ENCODE measurements around the gene KCNG1. TPM values are rescaled to one million over a fixed set of nuclear protein-coding genes. Genes with fewer than 3 reads are reported as not detected.

The KCNG1 gene
- total RNA-seq, 1 donor from 2014 or later = 3.5 TPM

GRCh38 chr20:51017251-51017650 is 5.7 kb downstream of the KCNG1 start:
- DNase-seq (ENCODE audit: low spot score) (no peak), ATAC-seq (no peak)
- intact Hi-C loops (cut with DNase I) = no loop called here

DNA sequence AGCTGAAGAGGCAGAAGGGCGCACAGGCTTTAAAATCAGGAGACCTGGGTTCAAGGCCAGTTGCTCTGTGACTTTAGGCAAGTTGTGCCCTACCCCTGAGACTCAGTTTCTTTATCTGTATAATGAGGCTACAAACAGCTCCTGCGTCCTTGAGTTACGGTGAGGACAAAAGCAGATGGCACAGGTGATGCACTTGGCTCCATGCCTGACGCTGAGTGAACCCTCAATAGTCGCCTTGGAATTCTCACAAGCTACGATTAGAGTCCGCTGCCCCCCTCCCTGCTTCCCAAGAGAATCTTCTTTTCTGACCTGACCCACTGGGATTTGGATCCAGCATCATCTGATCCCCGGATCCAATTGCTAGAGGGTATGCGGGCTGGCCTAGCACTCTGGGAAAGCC is 6.4 kb downstream of the KCNG1 start:
- intact Hi-C loops (cut with DNase I) = no loop called here
- DNase-seq (ENCODE audit: low spot score) (no peak), ATAC-seq (no peak)

GRCh38 chr20:51014797-51015722 is 7.8 kb downstream of the KCNG1 start:
- intact Hi-C loops (cut with DNase I) = no loop called here
- ATAC-seq (no peak), DNase-seq (ENCODE audit: low spot score) (no peak)

DNA sequence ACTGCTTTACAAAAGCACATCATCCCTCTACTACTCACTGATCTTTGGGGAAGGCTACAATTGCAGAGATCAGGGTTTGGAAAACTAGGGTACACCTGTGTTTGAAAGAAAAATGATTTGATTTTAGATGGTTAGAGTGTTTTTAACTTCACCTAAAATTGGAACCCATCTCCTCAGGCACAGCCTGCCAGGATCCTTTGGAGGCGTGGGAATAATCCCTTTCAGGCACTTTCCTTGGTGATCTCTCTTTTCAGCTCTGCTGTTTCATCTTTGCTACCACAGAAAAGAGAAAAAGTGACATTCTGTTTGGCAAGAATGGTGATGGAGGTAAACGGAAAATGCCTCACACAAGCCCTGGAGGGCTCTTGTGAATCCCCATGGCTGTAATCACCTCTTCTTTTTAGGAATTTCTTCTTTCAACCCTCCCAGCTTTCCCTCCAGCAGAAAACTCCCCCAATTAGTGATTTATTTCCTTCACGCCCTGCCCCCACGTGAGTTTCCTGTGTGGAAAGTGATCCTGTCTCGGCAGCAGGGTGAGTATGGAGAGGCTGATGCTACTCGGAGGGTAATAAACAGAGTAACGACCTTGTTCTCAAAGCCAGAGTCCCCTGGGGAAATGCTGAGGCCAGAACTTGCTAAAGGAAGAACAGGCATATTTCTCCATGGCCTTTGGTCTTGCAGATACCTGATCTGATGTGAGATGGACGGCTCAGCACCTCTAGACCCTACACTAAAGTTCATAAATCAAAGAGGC is 9.2 kb downstream of the KCNG1 start:
- no peak for ATAC-seq
- DNase-seq (ENCODE audit: low spot score) = no peak
- intact Hi-C loops (cut with DNase I) = no loop called here

- DNase-seq (ENCODE audit: low spot score) (no peak), ATAC-seq (no peak)
- intact Hi-C loops (cut with DNase I) = no loop called here
These were observed 10.6 kb downstream of the KCNG1 start for GRCh38 chr20:51012357-51012756.

GRCh38 chr20:51011479-51011878 is 11.4 kb downstream of the KCNG1 start:
- DNase-seq (ENCODE audit: low spot score) (no peak), ATAC-seq (no peak)
- intact Hi-C loops (cut with DNase I) = no loop called here

GRCh38 chr20:51010932-51011331 is 12.0 kb downstream of the KCNG1 start:
- intact Hi-C loops (cut with DNase I) = no loop called here
- no peak for DNase-seq (ENCODE audit: low spot score)
- ATAC-seq = no peak

DNA sequence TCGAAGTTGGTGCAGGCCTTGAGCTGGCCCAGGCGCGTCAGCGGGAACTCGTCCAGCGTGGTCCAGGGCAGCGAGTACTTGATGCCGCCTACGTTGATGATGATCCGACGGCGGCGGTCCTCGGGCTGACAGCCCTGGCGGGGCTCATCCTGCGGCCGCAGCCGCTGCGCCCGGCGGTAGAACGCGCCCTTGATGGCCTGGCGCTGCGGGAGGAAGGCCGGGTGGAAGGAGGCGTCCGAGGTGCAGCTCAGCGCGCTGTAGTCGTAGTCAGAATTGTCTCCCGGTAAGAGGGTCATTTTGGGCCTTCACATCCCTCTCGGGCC is 12.9 kb downstream of the KCNG1 start:
- no peak for DNase-seq (ENCODE audit: low spot score)

DNA sequence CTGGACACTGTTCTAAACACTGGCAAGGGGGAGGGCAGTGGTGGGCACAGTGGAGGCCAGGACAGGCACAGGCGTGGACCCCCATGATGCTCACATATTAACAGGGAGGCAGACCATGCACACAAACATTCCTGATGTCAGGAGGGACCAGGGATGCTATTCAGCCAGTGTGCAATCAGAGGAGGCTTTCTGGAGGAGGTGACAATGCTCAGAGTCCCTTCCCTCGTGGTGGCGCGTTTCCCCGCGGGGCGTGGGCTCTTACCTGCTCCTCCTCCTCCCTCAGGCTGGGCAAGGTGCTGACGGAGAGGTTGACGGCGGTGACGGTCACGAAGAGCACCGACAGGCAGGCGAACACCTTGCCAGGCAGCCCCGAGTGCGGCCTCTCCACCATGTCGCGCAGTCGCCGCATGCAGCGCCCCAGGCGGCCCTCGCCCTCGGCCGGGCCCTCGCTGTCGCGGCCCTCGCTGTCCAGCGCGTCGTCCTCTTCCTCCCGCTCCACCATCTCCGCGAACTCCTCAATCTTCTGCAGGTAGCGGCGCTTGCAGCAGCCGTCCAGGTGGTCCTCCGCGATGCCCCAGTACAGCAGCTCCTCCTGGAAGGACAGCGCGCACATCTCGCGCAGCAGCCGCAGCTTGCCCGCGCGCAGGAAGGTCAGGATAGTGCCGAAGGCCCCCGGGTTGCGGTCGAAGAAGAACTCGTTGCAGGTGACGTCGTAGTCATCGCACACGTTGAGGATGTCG is 13.4 kb downstream of the KCNG1 start:
- DNase-seq (ENCODE audit: low spot score) = no peak
- ATAC-seq = no peak
- intact Hi-C loops (cut with DNase I) = no loop called here

More for the DNA sequence above, 12.9 kb downstream of the KCNG1 start:
- intact Hi-C loops (cut with DNase I) = no loop called here
- ATAC-seq = no peak

DNA sequence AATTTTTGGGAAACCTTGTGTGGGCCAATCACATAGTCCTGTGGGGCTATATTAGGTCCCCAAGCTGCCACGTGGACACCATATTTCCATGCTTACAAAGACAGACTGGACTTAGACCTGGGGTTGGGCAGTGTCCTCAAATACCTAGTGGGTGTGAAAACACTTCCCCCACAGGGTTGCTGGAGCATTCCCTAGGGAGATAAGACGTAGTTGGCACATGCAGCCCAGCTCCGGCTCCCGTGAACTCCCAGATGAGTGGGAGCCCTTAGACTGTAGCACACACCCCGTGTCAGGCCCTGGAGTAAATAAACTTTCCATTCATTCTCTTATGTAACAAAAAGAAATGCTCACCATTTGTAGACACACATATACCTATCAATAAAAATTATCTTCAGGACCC is 14.2 kb downstream of the KCNG1 start:
- no peak for ATAC-seq

DNA sequence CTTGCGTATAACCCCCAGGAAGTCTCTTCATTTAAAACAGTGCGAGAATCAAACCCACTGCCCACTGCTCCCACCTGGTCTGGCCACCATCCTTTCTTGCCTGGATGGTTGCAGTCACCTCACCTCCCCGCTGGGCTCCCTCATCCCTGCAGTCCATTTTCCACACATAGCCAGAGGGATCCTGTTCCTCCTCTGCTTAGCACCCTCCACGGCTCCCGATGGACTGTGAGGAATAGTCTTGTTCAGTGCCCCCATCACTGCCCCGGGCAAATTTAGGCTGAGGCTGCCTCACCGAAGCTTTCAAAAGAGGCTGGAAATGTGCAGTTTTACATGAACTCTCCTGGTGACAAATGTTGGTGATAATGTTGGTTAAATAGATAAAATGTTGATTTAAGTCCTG is 17.7 kb downstream of the KCNG1 start:
- intact Hi-C loops (cut with DNase I) = no loop called here

More for the DNA sequence above, 14.2 kb downstream of the KCNG1 start:
- intact Hi-C loops (cut with DNase I) = no loop called here
- DNase-seq (ENCODE audit: low spot score) = no peak

GRCh38 chr20:51004781-51005180 is 18.1 kb downstream of the KCNG1 start:
- ATAC-seq (no peak), DNase-seq (ENCODE audit: low spot score) (no peak)
- intact Hi-C loops (cut with DNase I) = no loop called here

More for the DNA sequence above, 17.7 kb downstream of the KCNG1 start:
- ATAC-seq (no peak), DNase-seq (ENCODE audit: low spot score) (no peak)

GRCh38 chr20:51004305-51004727 is 18.6 kb downstream of the KCNG1 start:
- no peak for DNase-seq (ENCODE audit: low spot score)
- intact Hi-C loops (cut with DNase I) = no loop called here
- ATAC-seq = no peak

DNA sequence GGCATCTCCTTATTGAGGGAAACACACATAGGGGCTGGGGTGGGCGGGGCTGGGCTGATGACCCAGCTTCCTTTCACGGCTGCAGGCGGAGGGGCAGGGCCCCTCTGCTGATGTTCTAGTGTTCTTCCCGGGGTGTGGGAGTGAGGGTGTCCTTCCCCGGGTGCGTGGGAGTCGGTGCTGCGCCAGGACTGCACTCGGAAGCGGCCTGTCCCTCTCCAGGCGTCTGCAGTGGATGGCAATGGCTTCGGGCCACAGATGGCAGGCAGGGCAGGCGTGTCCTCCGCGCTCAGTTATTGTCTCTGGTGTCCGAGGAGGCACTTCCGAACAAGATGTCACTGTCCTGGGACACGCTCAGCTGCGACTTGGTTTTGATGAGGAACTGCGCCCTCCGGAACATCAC is 19.2 kb downstream of the KCNG1 start:
- ATAC-seq (no peak), DNase-seq (ENCODE audit: low spot score) (no peak)
- intact Hi-C loops (cut with DNase I) = no loop called here

DNA sequence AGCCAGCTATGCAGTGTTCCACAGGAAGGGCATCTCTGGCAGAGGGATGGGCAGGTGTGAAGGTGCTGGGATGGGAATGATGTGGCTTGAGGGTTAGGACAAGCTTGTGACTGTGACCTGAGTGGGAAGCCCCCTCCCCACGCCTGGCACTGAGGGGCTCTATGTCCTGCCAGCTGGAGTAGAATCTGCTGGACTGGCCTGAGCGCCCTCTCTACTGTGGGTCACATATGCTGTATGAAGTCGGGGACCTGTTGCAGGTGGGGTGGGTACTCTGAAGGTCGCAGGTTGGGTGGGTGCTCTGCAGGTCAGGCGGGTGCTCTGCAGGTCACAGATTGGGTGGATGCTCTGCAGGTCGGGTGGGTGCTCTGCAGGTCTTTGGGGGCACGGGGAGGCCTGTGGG is 20.3 kb downstream of the KCNG1 start:
- intact Hi-C loops (cut with DNase I) = no loop called here
- ATAC-seq = no peak
- DNase-seq (ENCODE audit: low spot score) = no peak

DNA sequence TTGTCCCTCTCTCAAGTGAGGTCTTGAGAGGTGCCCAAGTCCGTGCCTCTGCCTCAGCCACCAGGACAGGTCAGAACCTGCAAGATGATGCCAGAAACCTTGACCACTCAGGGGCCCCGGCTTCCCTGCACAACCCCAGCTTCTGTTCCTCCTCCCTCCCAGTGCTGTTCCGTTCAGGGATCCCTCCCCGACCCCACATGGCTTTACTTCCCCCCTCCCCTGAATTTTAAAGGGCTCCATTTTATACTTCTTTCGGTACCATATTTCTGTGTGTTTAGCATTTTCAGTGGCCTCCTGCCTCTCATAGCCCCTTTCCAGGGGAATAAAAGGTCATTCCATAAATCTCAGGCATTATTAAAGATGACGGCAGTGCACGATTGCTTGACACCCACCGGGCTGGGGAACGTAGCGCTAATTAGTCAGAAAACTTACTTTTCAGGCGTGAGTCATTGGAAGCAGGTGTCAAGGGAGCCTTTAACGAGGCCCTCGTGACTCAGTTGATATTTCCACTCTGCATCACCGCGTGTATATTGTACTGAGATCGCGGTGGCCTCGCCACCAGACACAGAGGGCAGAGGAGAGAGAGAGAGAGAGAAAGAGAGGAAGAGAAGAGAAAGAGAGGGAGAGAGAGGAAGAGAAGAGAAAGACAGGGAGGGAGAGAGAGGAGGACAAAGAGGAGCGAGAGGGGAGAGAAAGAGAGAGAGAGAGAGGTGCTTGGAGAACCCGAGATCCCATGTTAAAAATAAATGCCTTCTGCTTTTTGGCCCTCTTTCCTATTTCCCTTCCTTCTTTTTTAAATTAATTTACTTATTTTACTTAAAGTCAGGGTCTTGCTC is 21.3 kb downstream of the KCNG1 start:
- ATAC-seq (no peak), DNase-seq (ENCODE audit: low spot score) (no peak)
- intact Hi-C loops (cut with DNase I) = no loop called here

- DNase-seq (ENCODE audit: low spot score) (no peak), ATAC-seq (no peak)
- intact Hi-C loops (cut with DNase I) = no loop called here
These were observed 23.6 kb downstream of the KCNG1 start for GRCh38 chr20:50999355-50999754.

DNA sequence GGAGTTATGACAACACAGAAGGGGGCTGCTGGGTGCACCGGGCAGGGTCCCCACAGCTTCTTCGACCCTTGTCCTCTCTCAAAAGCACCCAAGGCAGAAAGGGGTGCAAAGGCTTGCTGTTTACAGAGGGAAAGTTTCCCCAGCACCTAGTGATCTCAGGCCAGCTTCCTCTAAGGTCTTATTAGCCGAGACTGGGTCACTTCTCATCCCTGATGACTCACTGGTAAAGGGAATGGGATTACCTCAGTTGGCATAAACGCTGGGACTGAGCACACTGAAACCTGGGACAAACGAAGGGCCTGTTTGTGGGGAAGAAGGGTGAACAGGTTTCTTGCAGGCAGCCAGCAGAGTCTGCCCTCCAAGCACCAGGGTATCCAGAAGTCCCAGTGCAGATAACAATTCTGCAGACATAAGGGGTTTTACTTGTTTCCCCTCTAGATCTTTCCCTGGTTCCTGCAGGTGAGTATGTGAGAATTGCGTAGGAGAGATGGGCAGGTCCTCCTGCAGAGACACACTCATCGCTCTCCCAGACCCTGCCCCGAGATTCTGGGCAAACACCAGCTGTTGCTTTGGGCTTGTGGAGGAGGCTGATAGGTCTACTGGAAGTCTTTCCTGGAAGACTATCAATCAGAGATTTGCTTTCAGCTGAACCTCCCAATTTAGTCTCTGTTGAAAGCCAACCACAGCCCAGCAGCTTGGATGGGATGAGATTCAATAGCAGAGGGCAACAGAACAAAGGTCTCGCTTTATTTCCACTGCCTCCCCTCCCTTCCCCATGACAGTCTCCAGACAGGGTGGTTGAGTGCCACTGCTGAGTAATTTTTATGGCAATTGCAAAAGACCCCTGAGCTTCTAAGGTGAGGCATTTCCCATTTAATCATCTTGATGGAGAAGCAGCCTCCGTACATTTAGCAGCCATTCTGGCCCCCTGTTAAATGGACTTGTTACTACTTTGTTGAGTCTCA is 25.7 kb downstream of the KCNG1 start:
- intact Hi-C loops (cut with DNase I) = no loop called here
- ATAC-seq = no peak

More for the DNA sequence above, 25.7 kb downstream of the KCNG1 start:
- no peak for DNase-seq (ENCODE audit: low spot score)

Data from sciatic nerve (tissue), 2 donors.